HCT116 (cell line): Measurements from ENCODE around the gene NGEF.

Experiments
- EGR1 ChIP-seq: IDR thresholded peaks from 2 replicates; pipeline ENCODE4 v1.6.1; 2012; ENCODE audit warnings: low read depth
- EZH2 ChIP-seq: fragments of 200-600 bp; sonication (generic); IDR thresholded peaks from 2 replicates; pipeline ENCODE4 v1.6.1; 2017; ENCODE audit warnings: antibody characterized with exemption, mixed run types
- FOSL1 ChIP-seq: IDR thresholded peaks from 2 replicates; pipeline ENCODE4 v1.6.1; 2012; ENCODE audit warnings: low read depth
- POLR2A ChIP-seq: IDR thresholded peaks from 2 replicates; pipeline ENCODE4 v1.7.0; 2011; ENCODE audit warnings: borderline replicate concordance; ENCODE audit not compliant: insufficient read depth, insufficient read length; ENCODE audit errors: extremely low read depth
- POLR2AphosphoS5 ChIP-seq: IDR thresholded peaks from 2 replicates; pipeline ENCODE4 v1.6.1; 2011; ENCODE audit warnings: mild to moderate bottlenecking, low read depth, low read length, moderate library complexity
- SP1 ChIP-seq: IDR thresholded peaks from 2 replicates; pipeline ENCODE4 v1.6.1; 2012; ENCODE audit warnings: low read depth
- SRF ChIP-seq: IDR thresholded peaks from 2 replicates; pipeline ENCODE4 v1.6.1; 2012; ENCODE audit warnings: low read depth
- YY1 ChIP-seq: IDR thresholded peaks from 2 replicates; pipeline ENCODE4 v1.6.1; 2011; ENCODE audit warnings: low read length, low read depth, moderate library complexity, mild to moderate bottlenecking; ENCODE audit not compliant: insufficient replicate concordance; ENCODE audit errors: extremely low read depth
- ZFX ChIP-seq: fragments of 450-650 bp; IDR thresholded peaks from 2 replicates; pipeline ENCODE4 v1.6.1; 2017
- ZNF274 ChIP-seq: fragments of 200-500 bp; sonication (Bioruptor generic); IDR thresholded peaks from 2 replicates; pipeline ENCODE4 v1.6.1; 2014; ENCODE audit warnings: mild to moderate bottlenecking, low read depth, low read length, inconsistent platforms
- TF ChIP-seq, protein P1 (sequence below): IDR thresholded peaks from 2 replicates; pipeline ENCODE4 v1.6.1; 2012; ENCODE audit warnings: low read depth
- TF ChIP-seq, protein P2 (sequence below), 3 experiments: fragments of 200-600 bp in 1 of 3; sonication (generic) in 1 of 3; IDR thresholded peaks in 2 of 3; conservative IDR thresholded peaks in 1 of 3; 2 replicates each; pipeline ENCODE4 v1.5.1; 2012 to 2017; ENCODE audit warnings: low read depth in 2 of 3, low read length in 2 of 3, antibody characterized with exemption in 1 of 3, borderline replicate concordance in 1 of 3, control low read depth in 1 of 3, mild to moderate bottlenecking in 1 of 3, mixed read lengths in 1 of 3, mixed run types in 1 of 3, moderate library complexity in 1 of 3; ENCODE audit not compliant: insufficient read depth in 1 of 3
- TF ChIP-seq, protein P3 (sequence below): IDR thresholded peaks from 2 replicates; pipeline ENCODE4 v1.6.1; 2011; ENCODE audit warnings: mild to moderate bottlenecking, low read length, moderate library complexity; ENCODE audit not compliant: insufficient replicate concordance; ENCODE audit errors: extremely low read depth

DNA sequence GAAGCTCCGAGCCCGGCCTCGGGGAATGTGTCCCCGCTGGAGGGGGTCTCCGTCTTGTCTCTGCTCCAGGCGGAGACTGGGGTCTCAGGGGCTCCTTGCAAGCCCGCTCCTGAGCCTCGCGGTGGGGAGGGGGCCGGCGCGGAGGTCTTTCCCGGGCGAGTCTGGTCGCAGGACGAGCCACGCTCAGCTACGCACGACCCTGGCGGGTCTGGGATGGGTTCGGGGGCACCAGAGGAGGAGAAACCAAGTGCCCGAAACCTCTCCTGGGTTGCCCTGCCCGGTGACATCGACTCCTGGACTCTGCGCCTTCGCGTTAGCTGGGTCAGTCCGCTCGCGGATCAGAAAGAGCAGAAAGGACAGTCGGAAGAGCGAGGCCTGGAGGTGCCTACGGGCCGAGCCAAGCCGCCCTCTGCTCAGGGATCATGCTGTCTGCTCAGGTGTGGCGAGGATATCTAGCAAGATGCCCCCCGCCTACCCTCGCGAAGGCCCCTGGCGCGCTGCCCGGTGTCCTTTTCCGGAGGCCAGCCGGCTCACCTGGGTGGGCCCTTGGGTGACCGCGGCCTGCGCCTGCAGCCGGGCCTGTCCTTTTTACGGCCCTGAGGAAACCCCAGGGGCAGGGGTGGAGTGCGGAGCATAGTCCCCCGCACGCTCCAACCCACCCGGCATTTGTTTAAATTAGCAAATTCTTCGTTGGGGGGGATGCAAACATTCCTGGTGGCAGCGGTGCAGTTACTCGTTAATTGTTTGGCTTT is 84.3 kb downstream of the NGEF start:
- TF ChIP-seq, protein P1, sequence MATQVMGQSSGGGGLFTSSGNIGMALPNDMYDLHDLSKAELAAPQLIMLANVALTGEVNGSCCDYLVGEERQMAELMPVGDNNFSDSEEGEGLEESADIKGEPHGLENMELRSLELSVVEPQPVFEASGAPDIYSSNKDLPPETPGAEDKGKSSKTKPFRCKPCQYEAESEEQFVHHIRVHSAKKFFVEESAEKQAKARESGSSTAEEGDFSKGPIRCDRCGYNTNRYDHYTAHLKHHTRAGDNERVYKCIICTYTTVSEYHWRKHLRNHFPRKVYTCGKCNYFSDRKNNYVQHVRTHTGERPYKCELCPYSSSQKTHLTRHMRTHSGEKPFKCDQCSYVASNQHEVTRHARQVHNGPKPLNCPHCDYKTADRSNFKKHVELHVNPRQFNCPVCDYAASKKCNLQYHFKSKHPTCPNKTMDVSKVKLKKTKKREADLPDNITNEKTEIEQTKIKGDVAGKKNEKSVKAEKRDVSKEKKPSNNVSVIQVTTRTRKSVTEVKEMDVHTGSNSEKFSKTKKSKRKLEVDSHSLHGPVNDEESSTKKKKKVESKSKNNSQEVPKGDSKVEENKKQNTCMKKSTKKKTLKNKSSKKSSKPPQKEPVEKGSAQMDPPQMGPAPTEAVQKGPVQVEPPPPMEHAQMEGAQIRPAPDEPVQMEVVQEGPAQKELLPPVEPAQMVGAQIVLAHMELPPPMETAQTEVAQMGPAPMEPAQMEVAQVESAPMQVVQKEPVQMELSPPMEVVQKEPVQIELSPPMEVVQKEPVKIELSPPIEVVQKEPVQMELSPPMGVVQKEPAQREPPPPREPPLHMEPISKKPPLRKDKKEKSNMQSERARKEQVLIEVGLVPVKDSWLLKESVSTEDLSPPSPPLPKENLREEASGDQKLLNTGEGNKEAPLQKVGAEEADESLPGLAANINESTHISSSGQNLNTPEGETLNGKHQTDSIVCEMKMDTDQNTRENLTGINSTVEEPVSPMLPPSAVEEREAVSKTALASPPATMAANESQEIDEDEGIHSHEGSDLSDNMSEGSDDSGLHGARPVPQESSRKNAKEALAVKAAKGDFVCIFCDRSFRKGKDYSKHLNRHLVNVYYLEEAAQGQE: no peak
- TF ChIP-seq SRF (no peak), YY1 (no peak), POLR2A (no peak), EZH2 (no peak), ZNF274 (no peak), FOSL1 (no peak), ZFX (no peak), SP1 (no peak), POLR2AphosphoS5 (no peak), EGR1 (no peak)
- TF ChIP-seq, protein P2, sequence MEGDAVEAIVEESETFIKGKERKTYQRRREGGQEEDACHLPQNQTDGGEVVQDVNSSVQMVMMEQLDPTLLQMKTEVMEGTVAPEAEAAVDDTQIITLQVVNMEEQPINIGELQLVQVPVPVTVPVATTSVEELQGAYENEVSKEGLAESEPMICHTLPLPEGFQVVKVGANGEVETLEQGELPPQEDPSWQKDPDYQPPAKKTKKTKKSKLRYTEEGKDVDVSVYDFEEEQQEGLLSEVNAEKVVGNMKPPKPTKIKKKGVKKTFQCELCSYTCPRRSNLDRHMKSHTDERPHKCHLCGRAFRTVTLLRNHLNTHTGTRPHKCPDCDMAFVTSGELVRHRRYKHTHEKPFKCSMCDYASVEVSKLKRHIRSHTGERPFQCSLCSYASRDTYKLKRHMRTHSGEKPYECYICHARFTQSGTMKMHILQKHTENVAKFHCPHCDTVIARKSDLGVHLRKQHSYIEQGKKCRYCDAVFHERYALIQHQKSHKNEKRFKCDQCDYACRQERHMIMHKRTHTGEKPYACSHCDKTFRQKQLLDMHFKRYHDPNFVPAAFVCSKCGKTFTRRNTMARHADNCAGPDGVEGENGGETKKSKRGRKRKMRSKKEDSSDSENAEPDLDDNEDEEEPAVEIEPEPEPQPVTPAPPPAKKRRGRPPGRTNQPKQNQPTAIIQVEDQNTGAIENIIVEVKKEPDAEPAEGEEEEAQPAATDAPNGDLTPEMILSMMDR (IDR thresholded peaks at IDR 0.05 in 2 of 3, conservative IDR thresholded peaks at IDR 0.05 in 1 of 3; ENCODE audit: borderline replicate concordance in 1 of 3, insufficient read depth in 1 of 3, low read depth in 2 of 3, low read length in 2 of 3): no peak
- TF ChIP-seq, protein P3, sequence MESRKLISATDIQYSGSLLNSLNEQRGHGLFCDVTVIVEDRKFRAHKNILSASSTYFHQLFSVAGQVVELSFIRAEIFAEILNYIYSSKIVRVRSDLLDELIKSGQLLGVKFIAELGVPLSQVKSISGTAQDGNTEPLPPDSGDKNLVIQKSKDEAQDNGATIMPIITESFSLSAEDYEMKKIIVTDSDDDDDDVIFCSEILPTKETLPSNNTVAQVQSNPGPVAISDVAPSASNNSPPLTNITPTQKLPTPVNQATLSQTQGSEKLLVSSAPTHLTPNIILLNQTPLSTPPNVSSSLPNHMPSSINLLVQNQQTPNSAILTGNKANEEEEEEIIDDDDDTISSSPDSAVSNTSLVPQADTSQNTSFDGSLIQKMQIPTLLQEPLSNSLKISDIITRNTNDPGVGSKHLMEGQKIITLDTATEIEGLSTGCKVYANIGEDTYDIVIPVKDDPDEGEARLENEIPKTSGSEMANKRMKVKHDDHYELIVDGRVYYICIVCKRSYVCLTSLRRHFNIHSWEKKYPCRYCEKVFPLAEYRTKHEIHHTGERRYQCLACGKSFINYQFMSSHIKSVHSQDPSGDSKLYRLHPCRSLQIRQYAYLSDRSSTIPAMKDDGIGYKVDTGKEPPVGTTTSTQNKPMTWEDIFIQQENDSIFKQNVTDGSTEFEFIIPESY: no peak
